NCI-H774 (cell line): ENCODE measurements around the gene SEMA6B.

Experiments used
- DNase-seq: peaks from one replicate; lab custom pipeline; 2025; lab: John Stamatoyannopoulos, UW

Gene SEMA6B

GRCh38 chr19:4588291-4588761, 28.8 kb upstream of the SEMA6B start:
- no peak for DNase-seq

DNA sequence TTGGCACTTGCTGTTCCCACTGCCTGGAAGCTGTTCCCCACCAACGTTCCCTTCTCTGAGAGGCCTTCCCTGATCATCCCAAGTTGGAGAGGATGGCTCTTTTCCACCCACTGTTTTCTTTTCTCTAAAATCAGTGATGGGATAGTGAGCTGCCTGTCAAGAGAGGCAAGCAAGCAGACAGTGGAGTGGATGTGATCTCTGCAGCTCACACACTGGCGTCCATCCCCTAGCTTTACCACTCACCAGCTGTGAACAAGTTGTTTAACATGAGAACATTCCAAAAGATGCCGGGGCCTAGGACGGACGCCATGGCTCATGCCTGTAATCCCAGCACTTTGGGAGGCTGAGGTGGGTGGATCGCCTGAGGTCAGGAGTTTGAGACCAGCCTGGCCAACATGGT, 28.0 kb upstream of the SEMA6B start:
- no peak for DNase-seq

DNA sequence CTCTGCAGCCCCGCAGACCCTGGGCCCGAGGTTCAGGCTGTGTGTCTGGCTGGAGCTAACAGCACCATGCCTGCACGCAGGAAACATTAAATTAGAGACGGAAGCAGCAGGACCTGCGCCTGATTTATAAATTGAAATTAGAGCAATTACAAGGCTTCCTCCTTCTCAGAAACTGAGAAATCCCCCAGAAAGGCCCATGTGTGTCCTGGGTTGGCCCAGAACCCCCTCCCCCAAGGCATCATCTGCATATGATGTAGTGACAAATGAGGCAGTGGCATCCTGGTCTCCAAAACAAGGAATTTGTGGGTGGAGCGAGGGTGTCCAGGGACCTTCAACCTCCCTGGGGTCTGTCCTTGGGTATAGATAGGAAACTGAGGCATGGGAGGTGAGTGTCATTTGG, 27.2 kb upstream of the SEMA6B start:
- DNase-seq, result no peak

GRCh38 chr19:4586245-4586644, 26.8 kb upstream of the SEMA6B start:
- DNase-seq, result no peak

GRCh38 chr19:4585556-4585955, 26.1 kb upstream of the SEMA6B start:
- no peak for DNase-seq

- DNase-seq, result peak; percentile 9
Observed at GRCh38 chr19:4584670-4585460, 25.4 kb upstream of the SEMA6B start.

DNA sequence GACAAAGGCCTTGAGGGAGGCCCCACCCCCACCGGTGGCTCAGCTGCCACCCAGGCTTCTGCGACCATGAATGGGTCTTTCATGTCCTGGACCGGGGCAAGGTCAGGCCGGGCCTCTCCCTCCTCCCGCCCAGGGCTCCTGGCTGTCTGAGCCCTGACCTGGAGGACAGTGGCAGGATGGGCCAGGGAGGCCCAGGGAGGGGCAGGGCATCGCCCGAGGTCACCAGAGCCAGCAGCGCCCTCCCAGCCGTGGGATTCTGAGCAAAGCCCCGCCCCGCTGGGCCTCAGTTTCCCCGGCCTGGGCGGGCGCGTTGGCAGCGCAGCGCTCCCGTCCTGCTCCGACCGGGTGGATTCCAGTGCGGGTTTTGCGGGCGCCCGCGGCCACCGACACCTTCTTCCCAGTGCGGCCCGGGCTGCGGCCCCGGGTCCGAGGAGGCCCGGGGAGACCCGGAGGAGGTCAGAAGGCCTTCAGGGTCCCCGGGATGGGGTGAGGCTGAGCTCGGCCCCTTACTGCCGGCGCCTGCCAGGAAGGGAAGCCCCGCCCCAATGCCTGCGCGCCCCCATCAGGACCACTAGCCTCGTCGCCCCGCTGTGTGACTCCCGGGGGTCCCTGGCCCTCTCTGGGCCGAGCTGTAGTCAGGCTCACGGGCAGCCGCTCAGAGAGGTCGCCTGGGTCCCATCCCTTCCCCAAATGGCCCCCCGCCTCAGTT, 24.6 kb upstream of the SEMA6B start:
- DNase-seq, result no peak

- no peak for DNase-seq
Observed at GRCh38 chr19:4582980-4583842, 23.7 kb upstream of the SEMA6B start.

- no peak for DNase-seq
Observed at GRCh38 chr19:4581666-4582553, 22.4 kb upstream of the SEMA6B start.

GRCh38 chr19:4580961-4581665, 21.6 kb upstream of the SEMA6B start:
- no peak for DNase-seq

DNA sequence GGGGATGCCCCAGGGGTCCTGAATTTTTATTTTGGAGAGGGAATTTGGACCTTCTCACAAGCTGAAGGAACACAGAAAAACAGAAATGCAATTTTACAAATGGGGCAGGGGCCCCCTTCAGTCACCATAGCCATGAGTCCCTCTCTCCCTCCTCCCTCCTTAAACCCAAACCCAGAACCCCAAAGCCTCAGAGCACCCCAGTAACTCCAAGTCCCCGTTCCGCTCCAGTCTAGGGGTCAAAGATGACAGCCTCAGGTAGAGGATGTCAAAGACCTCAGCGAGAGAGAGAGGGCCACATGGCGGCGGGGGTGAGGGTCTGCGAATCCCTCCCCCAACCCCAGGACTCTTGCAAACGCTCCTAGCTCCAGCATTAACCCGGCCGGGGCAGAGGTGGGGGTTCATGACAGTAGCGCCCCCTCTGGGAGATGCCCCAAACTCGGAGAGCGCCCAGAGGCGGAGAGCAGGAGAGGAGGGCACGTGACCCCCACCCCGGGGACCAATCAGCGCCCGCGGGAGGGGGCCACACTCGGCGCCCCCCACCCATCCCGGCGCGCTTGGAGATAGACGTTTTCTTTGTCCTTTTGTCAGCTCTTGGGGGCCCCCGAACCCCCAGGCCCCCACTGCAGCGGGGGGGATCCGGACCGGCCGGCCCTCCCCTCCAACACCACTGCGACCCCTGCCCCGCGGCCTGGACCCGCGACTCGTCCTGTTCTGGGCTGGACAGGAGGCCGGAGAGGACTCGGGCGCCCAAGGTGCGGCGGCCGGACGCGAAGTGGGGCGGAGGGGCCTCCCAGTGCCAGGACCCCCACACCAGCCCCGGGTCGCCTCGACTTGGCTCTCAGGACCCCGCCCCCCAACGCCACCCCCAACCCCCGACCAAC, 20.8 kb upstream of the SEMA6B start:
- no peak for DNase-seq

DNA sequence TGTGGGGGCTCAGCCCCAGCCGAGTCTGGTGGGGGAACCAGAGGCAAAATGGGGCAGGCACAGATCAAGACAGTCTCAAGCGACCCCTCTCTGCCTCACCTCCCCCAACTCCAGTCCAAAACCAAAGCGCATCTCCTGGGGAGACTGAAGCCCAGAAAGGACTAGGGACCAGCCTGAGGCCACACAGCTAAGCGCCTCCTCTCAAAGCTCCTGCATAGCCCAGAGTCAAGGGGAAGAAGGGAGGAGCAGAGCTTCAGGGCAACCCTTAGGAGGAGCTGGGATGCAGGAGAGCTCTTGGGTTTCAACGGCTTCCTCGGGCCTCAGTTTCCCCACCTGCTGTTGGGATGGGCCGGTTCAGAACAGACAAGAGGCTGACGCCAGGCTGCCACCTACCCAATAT, 19.9 kb upstream of the SEMA6B start:
- no peak for DNase-seq

DNA sequence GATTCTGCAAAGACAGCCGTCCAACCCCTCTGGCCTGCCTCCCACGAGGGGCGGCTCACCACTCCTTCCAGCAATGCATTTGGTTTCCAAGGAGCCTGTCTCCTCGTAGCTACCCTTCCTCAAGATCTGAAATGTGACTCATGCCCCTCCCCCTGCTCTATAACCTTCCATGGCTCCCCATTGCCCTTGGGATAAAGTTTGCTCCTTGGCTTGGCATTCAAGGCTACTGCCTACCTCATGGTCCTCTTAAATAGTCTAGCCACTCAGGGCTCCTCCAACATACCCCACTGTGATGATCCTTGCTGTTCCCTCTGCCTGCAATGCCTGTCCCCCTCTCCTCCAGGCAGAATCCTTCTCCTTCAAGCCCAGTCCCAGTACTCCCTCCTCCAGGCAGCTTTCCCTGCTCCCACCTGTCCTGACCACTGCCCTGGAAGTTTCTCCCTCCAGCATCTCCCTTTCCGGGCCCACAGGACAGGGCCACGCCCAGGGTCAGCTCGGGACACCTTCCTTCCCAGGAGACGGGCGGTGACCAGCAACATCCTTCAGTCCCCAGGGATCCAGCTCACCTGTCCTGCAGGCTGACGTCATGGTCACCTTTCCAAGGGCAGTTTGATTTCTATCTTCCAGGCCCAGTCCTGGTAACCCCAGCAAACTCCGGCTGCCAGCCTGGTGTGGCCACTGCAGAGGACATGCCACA, 19.2 kb upstream of the SEMA6B start:
- no peak for DNase-seq

GRCh38 chr19:4577020-4577782, 17.7 kb upstream of the SEMA6B start:
- no peak for DNase-seq

DNA sequence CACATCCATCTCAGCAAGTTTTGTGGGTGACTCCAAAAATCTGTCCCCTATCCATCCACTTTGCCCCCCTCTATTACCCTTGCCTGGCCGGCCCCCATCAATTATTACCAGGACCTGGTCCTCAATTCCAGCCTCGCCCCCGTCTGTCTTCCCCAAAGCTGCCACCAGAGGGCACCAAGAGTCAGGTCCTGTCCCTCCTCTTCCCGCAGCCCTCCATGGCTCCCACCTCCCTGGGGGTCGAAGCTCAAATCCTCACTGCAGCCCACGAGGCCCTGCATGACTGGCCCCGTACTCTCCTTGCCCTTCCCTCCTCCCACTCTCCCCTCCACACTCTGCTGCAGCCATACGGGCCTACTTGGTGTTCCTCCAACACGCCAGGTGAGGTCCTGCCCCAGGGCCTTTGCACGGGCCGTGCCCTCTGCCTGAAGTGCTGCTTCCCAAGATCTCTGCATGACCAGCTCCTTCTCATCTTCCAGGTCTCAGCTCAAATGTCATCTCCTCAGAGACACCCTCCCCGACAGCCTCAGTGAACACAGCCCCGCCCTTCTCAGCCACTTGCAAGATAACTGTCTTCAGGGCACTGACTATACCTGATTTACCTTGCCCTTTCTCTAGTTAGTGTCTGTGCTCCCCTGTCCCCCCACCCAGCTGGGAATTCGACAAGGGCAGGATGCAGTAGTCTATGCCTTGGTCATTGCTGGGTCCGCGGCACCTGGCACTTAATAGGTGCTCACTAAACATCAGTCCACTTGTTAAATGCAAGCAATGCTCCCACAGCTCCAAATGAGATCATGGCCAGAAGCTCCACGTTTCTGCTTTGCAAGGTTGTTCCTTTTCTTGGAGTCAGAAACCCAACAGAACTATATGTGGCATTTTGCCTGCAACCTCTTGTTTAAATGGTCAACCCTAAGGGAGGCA, 16.8 kb upstream of the SEMA6B start:
- DNase-seq, result no peak

DNA sequence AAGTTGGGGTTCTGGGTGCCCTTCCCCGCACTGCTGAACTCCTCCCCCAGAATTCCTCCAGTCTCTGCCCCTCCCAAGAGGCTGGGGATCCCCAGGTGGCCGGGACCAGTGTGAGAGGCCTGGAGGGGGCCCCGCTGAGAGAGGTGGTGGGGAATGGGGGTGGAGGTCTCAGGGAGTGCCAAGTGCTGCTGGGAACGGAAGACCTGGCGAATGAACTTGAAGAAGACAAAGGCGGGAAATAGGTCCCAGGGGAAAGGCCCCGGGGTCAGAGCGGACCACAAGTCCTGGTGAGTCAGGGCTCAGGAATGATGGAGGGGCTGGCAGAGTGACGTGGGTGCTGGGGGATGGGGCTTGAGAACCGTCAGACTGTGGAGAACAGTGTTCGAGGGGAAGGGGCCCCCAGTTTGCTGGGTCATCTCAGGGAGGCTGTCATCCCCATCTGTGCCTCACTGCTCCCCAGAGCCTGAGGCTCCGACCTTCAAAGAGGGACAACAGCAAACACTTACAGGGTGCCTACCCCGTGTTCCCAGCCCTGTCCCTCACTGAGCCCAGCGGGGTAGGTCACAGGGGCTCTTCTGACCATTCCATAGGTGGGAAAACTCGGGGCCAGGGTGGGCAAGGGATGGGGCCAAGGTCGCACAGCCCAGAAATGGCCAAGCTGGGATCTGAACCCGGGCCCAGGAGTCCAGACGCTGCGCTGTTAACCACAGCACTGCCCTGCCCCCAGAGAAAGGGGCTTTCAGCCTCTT, 16.0 kb upstream of the SEMA6B start:
- no peak for DNase-seq

DNA sequence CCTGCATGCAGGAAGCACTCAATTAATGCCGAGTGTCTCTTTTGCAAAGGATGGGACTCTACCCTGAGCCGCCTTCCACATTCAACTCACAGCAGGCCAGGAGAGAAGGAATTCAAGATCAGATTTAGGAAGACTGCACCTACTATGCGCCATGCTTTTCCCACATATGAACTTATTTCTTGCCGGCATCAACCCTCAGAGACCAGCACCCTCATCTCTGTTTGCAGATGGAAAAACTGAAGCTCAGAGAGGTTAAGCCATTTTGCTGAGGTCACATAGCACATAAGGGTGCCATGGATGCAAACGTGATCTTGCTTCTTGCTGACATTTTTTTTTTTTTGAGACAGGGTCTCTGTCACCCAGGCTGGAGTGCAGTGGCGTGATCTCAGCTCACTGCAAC, 14.2 kb upstream of the SEMA6B start:
- DNase-seq, result no peak
